Measurements from ENCODE around the gene TRIM44. TPM values are rescaled to one million over a fixed set of nuclear protein-coding genes. Genes with fewer than 3 reads are reported as not detected.

TRIM44 gene
- polyA plus RNA-seq, 2 of the 4 experiments (the other 2 are of a cell fraction): 19.3 to 70.4 TPM

DNA sequence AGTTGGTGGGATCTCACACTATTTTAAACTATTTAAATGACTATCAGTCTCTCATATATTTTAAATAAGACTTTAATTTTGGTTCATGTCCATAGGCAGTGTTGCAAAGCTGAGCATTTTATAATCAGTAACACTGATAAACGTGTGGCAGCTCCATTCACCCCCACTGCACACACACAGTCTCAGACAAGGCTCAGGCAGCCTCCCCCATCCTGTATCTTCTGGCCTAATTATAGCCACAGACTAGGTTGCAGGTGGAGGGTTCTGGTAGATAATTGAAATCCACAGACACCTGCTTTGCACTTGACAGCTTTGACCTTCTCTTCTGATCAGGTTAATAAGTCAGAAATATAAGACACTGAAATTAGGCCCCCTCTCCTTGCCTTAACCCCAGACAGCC, 162.8 kb downstream of the TRIM44 start:
- Histone ChIP-seq H3K27ac (no peak overlapping the region), H3K4me2 (no peak overlapping the region), H3K4me3 (no peak overlapping the region), H3K9me3 (no peaks in the 10 kb centered on the region), H3K4me1 (no peaks in the 10 kb centered on the region)
- POLR2A ChIA-PET: no interaction called here
- CTCF ChIA-PET: interaction anchor here (0.9 to 8.3 kb wide), 7 partner anchors 8 to 442 kb away, joined by 3 to 95 read pairs (median 6); no protein-coding TSS in a partner anchor
- ATAC-seq (no peak), DNase-seq (ENCODE audit: low read depth in 1 of 2, low spot score in 1 of 2) (no peak), FAIRE-seq (no peak)
- WGBS (ENCODE audit: missing lambda C conversion rate): 22% methylated on average over 1 of the region's 1 CpG
- TF ChIP-seq HOXB13 (CRISPR knock-in tag; IDR thresholded peaks at IDR 0.05; ENCODE audit: low read depth): no peak
- no peak for TF ChIP-seq RCOR1 (IDR thresholded peaks at IDR 0.05; ENCODE audit: low read depth, low read length)
- TF ChIP-seq CHD4 (IDR thresholded peaks at IDR 0.05; ENCODE audit: borderline replicate concordance): no peak
- no peak for TF ChIP-seq EHF (CRISPR knock-in tag; IDR thresholded peaks at IDR 0.05)
- TF ChIP-seq NPAS2 (CRISPR knock-in tag; IDR thresholded peaks at IDR 0.05; ENCODE audit: borderline replicate concordance): no peak
- TF ChIP-seq, protein P1, sequence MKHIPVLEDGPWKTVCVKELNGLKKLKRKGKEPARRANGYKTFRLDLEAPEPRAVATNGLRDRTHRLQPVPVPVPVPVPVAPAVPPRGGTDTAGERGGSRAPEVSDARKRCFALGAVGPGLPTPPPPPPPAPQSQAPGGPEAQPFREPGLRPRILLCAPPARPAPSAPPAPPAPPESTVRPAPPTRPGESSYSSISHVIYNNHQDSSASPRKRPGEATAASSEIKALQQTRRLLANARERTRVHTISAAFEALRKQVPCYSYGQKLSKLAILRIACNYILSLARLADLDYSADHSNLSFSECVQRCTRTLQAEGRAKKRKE (CRISPR knock-in tag; IDR thresholded peaks at IDR 0.05; ENCODE audit: low read depth): no peak
- no peak for TF ChIP-seq HOXB5 (CRISPR knock-in tag; IDR thresholded peaks at IDR 0.05)
- TF ChIP-seq CHD2 (IDR thresholded peaks at IDR 0.05; ENCODE audit: low read length, partially characterized antibody): no peak
- TF ChIP-seq, protein P2, sequence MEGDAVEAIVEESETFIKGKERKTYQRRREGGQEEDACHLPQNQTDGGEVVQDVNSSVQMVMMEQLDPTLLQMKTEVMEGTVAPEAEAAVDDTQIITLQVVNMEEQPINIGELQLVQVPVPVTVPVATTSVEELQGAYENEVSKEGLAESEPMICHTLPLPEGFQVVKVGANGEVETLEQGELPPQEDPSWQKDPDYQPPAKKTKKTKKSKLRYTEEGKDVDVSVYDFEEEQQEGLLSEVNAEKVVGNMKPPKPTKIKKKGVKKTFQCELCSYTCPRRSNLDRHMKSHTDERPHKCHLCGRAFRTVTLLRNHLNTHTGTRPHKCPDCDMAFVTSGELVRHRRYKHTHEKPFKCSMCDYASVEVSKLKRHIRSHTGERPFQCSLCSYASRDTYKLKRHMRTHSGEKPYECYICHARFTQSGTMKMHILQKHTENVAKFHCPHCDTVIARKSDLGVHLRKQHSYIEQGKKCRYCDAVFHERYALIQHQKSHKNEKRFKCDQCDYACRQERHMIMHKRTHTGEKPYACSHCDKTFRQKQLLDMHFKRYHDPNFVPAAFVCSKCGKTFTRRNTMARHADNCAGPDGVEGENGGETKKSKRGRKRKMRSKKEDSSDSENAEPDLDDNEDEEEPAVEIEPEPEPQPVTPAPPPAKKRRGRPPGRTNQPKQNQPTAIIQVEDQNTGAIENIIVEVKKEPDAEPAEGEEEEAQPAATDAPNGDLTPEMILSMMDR (IDR thresholded peaks at IDR 0.05): no peak
- TF ChIP-seq FOSL2 (IDR thresholded peaks at IDR 0.05): no peak
- TF ChIP-seq FOSL2 (CRISPR knock-in tag; IDR thresholded peaks at IDR 0.05): no peak
- no peak for TF ChIP-seq EHMT2 (IDR thresholded peaks at IDR 0.05; ENCODE audit: low read depth)
- TF ChIP-seq SMC3 (IDR thresholded peaks at IDR 0.05): no peak
- no peak for TF ChIP-seq ZFP36 (IDR thresholded peaks at IDR 0.05; ENCODE audit: borderline replicate concordance, partially characterized antibody)
- TF ChIP-seq RAD21 (conservative IDR thresholded peaks at IDR 0.05 in 1 of 2, IDR thresholded peaks at IDR 0.05 in 1 of 2): no peak
- no peak for TF ChIP-seq TP53 (CRISPR knock-in tag; IDR thresholded peaks at IDR 0.05)
- TF ChIP-seq BHLHE40 (IDR thresholded peaks at IDR 0.05; ENCODE audit: low read depth, low read length): no peak

DNA sequence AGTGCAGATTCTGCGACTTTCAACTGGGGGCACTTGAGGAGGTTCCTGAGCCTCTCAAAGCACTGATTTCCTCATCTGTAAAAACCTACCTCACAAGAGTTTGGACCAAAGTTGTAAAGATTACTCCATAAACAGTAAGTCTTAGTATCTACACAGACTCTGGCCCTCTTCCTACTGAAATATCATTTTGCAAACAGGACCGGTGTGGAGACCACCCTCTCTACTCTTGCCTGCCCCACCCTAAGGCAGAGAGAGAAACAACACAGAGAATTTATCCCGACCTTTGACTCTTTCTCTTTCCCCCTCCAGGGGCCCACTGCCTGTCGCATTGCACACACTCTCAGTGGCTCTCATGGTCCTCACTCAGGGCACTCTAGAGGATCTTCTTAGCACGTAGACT, 163.4 kb downstream of the TRIM44 start:
- FAIRE-seq: no peak

More for the DNA sequence above, 163.4 kb downstream of the TRIM44 start:
- no peak overlapping the region for H3K4me3 ChIP-seq
- H3K9me3 ChIP-seq: no peaks in the 10 kb centered on the region
- ATAC-seq (no peak), DNase-seq (ENCODE audit: low read depth in 1 of 2, low spot score in 1 of 2) (no peak)
- TF ChIP-seq, protein P3, sequence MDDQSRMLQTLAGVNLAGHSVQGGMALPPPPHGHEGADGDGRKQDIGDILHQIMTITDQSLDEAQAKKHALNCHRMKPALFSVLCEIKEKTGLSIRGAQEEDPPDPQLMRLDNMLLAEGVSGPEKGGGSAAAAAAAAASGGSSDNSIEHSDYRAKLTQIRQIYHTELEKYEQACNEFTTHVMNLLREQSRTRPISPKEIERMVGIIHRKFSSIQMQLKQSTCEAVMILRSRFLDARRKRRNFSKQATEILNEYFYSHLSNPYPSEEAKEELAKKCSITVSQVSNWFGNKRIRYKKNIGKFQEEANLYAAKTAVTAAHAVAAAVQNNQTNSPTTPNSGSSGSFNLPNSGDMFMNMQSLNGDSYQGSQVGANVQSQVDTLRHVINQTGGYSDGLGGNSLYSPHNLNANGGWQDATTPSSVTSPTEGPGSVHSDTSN (IDR thresholded peaks at IDR 0.05): no peak
- TF ChIP-seq CHD2 (IDR thresholded peaks at IDR 0.05; ENCODE audit: low read length, partially characterized antibody): no peak
- no peak for TF ChIP-seq NPAS2 (CRISPR knock-in tag; IDR thresholded peaks at IDR 0.05; ENCODE audit: borderline replicate concordance)
- TF ChIP-seq SREBF2 (IDR thresholded peaks at IDR 0.05): no peak
- no peak for TF ChIP-seq SMC3 (IDR thresholded peaks at IDR 0.05)
- TF ChIP-seq, protein P4, sequence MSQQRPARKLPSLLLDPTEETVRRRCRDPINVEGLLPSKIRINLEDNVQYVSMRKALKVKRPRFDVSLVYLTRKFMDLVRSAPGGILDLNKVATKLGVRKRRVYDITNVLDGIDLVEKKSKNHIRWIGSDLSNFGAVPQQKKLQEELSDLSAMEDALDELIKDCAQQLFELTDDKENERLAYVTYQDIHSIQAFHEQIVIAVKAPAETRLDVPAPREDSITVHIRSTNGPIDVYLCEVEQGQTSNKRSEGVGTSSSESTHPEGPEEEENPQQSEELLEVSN (IDR thresholded peaks at IDR 0.05; ENCODE audit: borderline replicate concordance, low read depth): no peak
- no peak for TF ChIP-seq ZFP36 (IDR thresholded peaks at IDR 0.05; ENCODE audit: borderline replicate concordance, partially characterized antibody)
- TF ChIP-seq RFX5 (IDR thresholded peaks at IDR 0.05): no peak
- TF ChIP-seq JUN (IDR thresholded peaks at IDR 0.05): no peak
- TF ChIP-seq HOXB5 (CRISPR knock-in tag; IDR thresholded peaks at IDR 0.05): no peak
- TF ChIP-seq ZNF302 (CRISPR knock-in tag; IDR thresholded peaks at IDR 0.05): no peak
- no peak overlapping the region for H3K27ac ChIP-seq
- POLR2A ChIA-PET: no interaction called here
- CTCF ChIA-PET: interaction anchor here (0.7 to 8.3 kb wide), 5 partner anchors 8 to 441 kb away, joined by 3 to 95 read pairs (median 73); no protein-coding TSS in a partner anchor
- no peaks in the 10 kb centered on the region for H3K4me1 ChIP-seq
- no peak overlapping the region for H3K4me2 ChIP-seq
- WGBS (ENCODE audit: missing lambda C conversion rate): 69% methylated on average over 5 of the region's 5 CpGs

Data from A549 (cell line).